Measurements from ENCODE around the gene GABRG1.

- TF ChIP-seq POLR2AphosphoS5 (IDR thresholded peaks at IDR 0.05; ENCODE audit: borderline replicate concordance, low read depth, low read length) (no peak), FOXP2 (optimal IDR thresholded peaks at IDR 0.05; ENCODE audit: control extremely low read depth, extremely low read length, insufficient read depth) (no peak)
Measured at GRCh38 chr4:46146993-46147392, 23.1 kb upstream of the GABRG1 start.
